Hepatocyte (in vitro differentiated cells): ENCODE measurements around the gene MUSK. TPM values are rescaled to one million over a fixed set of nuclear protein-coding genes. Genes with fewer than 3 reads are reported as not detected.
A peak's percentile ranks its signal among the peaks of the same experiment; 100 is the strongest.
"Not testable (repeated sequence)": the region's sequence is repeated elsewhere in the genome, so short reads cannot be mapped to it uniquely, and the experiment has no call there.

Experiments used
- DNase-seq: peaks from one replicate; pipeline ENCODE4 v3.0.0-alpha.2; 2016; ENCODE audit warnings: low spot score
- H2AFZ ChIP-seq: fragments of 200-600 bp; sonication (generic); 2 replicates; pipeline ENCODE4 v1.6.0; 2016; ENCODE audit warnings: antibody characterized with exemption, mild to moderate bottlenecking
- H3K27ac ChIP-seq: fragments of 200-600 bp; sonication (generic); 2 replicates; pipeline ENCODE4 v1.5.1; 2016; ENCODE audit warnings: mild to moderate bottlenecking
- H3K27me3 ChIP-seq: fragments of 200-600 bp; sonication (generic); 2 replicates; pipeline ENCODE4 v1.6.1; 2016
- H3K36me3 ChIP-seq: fragments of 200-600 bp; sonication (generic); replicated peaks from 2 replicates; pipeline ENCODE4 v1.5.1; 2016; ENCODE audit warnings: low read depth; ENCODE audit not compliant: insufficient read depth
- H3K4me1 ChIP-seq: fragments of 200-600 bp; sonication (generic); 2 replicates; pipeline ENCODE4 v1.5.1; 2016; ENCODE audit warnings: mild to moderate bottlenecking, moderate library complexity; ENCODE audit not compliant: insufficient read depth
- H3K4me2 ChIP-seq: fragments of 200-600 bp; sonication (generic); 2 replicates; pipeline ENCODE4 v1.6.0; 2016
- H3K4me3 ChIP-seq: fragments of 200-600 bp; sonication (generic); 2 replicates; pipeline ENCODE4 v1.5.1; 2016; ENCODE audit warnings: mild to moderate bottlenecking
- H3K79me2 ChIP-seq: fragments of 200-600 bp; sonication (generic); 2 replicates; pipeline ENCODE4 v1.6.0; 2017; ENCODE audit warnings: mild to moderate bottlenecking
- H3K9me2 ChIP-seq: fragments of 200-600 bp; sonication (generic); replicated peaks from 2 replicates; pipeline ENCODE4 v1.6.0; 2017; ENCODE audit warnings: mild to moderate bottlenecking; ENCODE audit not compliant: insufficient read depth
- H3K9me3 ChIP-seq: fragments of 200-600 bp; sonication (generic); 2 replicates; pipeline ENCODE4 v1.5.1; 2016; ENCODE audit warnings: low read depth, mild to moderate bottlenecking
- H4K20me1 ChIP-seq: fragments of 200-600 bp; sonication (generic); 2 replicates; pipeline ENCODE4 v1.6.0; 2016; ENCODE audit warnings: mild to moderate bottlenecking; ENCODE audit not compliant: insufficient read depth, poor library complexity, severe bottlenecking
- EZH2 ChIP-seq: fragments of 200-600 bp; sonication (generic); IDR thresholded peaks from 2 replicates; pipeline ENCODE4 v1.6.1; 2016; ENCODE audit warnings: antibody characterized with exemption, mild to moderate bottlenecking, borderline replicate concordance
- EZH2phosphoT487 ChIP-seq: fragments of 200-600 bp; sonication (generic); IDR thresholded peaks from one replicate; pipeline ENCODE4 v1.6.1; 2018; ENCODE audit warnings: antibody characterized with exemption, mild to moderate bottlenecking, low read depth, moderate library complexity; ENCODE audit not compliant: unreplicated experiment, severe bottlenecking
- WGBS: methylation state at CpG from one replicate; pipeline ENCODE4 v1.1.6; 2016; ENCODE audit warnings: low lambda C conversion rate; ENCODE audit errors: missing lambda C conversion rate; 5-methylcytosine and 5-hydroxymethylcytosine counted together
- polyA plus RNA-seq: library from polyadenylated mRNA; unstranded; fragments of >200 nt; fragmentation: Nextera tagmentation; extraction: Ambion mirVana; gene quantifications from 2 replicates; pipeline ENCODE4 v1.2.1, GENCODE V29; 2016
- total RNA-seq: library from RNA; depleted of rRNA; stranded (reverse); fragments of >200 nt; gene quantifications from 2 replicates; pipeline ENCODE4 v1.2.3, GENCODE V29; 2014
- TF ChIP-seq, protein P1 (sequence below): fragments of 200-600 bp; sonication (generic); IDR thresholded peaks from 2 replicates; pipeline ENCODE4 v1.5.1; 2016; ENCODE audit warnings: antibody characterized with exemption, mild to moderate bottlenecking; ENCODE audit not compliant: poor library complexity

Gene MUSK
- total and polyA plus RNA-seq, 2 experiments from 2014 or later, result 0.47 TPM; not detected in 1

DNA sequence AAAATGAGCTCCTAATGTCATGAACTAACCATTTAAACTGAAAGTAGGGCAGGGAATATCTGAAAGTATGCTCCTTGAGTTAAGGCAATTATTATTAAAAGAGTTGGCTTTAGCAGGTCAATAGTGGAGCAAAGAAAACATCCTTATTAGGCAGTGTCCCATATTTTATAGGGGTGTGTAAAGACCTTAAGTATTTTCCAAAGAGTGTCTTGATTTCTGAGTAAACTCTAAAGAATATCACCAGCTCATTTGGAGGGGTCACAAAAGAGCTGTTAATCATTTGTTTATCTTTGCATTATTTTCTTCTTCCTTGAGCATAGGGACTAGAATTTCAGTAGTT lies 109.3 kb downstream of the MUSK start:
- TF ChIP-seq, protein P1, sequence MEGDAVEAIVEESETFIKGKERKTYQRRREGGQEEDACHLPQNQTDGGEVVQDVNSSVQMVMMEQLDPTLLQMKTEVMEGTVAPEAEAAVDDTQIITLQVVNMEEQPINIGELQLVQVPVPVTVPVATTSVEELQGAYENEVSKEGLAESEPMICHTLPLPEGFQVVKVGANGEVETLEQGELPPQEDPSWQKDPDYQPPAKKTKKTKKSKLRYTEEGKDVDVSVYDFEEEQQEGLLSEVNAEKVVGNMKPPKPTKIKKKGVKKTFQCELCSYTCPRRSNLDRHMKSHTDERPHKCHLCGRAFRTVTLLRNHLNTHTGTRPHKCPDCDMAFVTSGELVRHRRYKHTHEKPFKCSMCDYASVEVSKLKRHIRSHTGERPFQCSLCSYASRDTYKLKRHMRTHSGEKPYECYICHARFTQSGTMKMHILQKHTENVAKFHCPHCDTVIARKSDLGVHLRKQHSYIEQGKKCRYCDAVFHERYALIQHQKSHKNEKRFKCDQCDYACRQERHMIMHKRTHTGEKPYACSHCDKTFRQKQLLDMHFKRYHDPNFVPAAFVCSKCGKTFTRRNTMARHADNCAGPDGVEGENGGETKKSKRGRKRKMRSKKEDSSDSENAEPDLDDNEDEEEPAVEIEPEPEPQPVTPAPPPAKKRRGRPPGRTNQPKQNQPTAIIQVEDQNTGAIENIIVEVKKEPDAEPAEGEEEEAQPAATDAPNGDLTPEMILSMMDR, result no peak
- TF ChIP-seq EZH2 (no peak), EZH2phosphoT487 (no peak)
- Histone ChIP-seq H3K27ac (no peak overlapping the region), H3K4me1 (peaks cover 13% of the 10 kb centered on the region), H3K27me3 (no peaks in the 10 kb centered on the region), H3K36me3 (no peaks in the 10 kb centered on the region), H3K4me2 (peak overlapping the region; percentile 8), H4K20me1 (no peaks in the 10 kb centered on the region), H2AFZ (no peak overlapping the region), H3K4me3 (no peak overlapping the region), H3K9me2 (no peaks in the 10 kb centered on the region), H3K9me3 (no peaks in the 10 kb centered on the region), H3K79me2 (no peaks in the 10 kb centered on the region)
- DNase-seq, result no peak

DNA sequence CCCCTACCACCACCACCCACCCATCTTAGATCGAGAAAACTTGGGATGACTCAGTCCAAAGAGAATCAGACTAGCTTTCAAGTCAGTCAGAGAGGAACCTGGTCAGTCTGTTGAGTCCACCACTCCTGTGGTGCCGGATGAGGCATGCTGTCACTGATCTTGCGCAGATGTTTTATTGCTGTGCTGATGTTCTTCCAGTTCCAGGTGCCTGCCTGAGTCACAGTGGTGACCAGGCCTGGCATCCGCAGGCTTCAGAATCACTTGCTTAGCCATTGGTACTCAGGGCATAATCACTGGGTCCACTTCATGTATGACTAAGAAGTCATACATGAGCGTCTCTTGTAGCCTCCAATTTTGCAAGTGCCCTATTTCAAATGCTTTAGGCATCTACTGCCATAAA lies 114.1 kb downstream of the MUSK start:
- Histone ChIP-seq H3K4me3 (no peak overlapping the region), H2AFZ (no peak overlapping the region), H3K4me2 (no peak overlapping the region), H3K27ac (no peak overlapping the region), H3K79me2 (no peaks in the 10 kb centered on the region), H3K9me2 (no peaks in the 10 kb centered on the region), H3K9me3 (no peaks in the 10 kb centered on the region), H3K27me3 (no peaks in the 10 kb centered on the region), H4K20me1 (no peaks in the 10 kb centered on the region), H3K36me3 (no peaks in the 10 kb centered on the region), H3K4me1 (peaks cover 4% of the 10 kb centered on the region)
- TF ChIP-seq EZH2 (no peak), EZH2phosphoT487 (no peak)
- TF ChIP-seq, protein P1, result no peak
- 92% methylated on average over 5 of the region's 5 CpGs for WGBS
- DNase-seq, result no peak

DNA sequence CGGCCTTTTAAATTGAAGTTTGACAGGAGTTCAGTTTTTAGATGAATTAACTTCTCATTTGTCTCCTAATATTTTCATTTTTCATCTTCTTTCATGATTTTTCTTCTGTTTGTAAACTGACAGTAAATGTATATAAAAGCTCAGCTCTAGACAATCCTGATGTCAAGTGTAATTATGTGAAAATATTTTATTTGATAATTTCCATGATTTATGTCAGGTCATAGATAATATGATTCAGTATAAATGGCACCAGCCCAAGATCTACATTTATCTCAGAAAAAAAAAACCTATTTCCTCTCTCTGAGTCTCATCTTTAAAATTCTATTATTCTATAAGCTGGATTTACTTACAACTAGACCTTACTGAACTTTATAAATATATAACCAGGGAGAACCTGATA lies 115.7 kb downstream of the MUSK start:
- no peaks in the 10 kb centered on the region for H4K20me1 ChIP-seq
- WGBS, result 97% methylated on average over 1 of the region's 1 CpG
- no peak overlapping the region for H3K4me2 ChIP-seq
- no peak for TF ChIP-seq EZH2
- TF ChIP-seq, protein P1, result no peak
- TF ChIP-seq EZH2phosphoT487, result no peak
- H3K27me3 ChIP-seq, result no peaks in the 10 kb centered on the region
- DNase-seq, result no peak
- no peaks in the 10 kb centered on the region for H3K36me3 ChIP-seq
- H3K9me3 ChIP-seq, result no peaks in the 10 kb centered on the region
- no peak overlapping the region for H2AFZ ChIP-seq
- no peaks in the 10 kb centered on the region for H3K79me2 ChIP-seq
- no peaks in the 10 kb centered on the region for H3K9me2 ChIP-seq
- H3K27ac ChIP-seq, result no peak overlapping the region
- H3K4me1 ChIP-seq, result no peaks in the 10 kb centered on the region
- H3K4me3 ChIP-seq, result no peak overlapping the region

DNA sequence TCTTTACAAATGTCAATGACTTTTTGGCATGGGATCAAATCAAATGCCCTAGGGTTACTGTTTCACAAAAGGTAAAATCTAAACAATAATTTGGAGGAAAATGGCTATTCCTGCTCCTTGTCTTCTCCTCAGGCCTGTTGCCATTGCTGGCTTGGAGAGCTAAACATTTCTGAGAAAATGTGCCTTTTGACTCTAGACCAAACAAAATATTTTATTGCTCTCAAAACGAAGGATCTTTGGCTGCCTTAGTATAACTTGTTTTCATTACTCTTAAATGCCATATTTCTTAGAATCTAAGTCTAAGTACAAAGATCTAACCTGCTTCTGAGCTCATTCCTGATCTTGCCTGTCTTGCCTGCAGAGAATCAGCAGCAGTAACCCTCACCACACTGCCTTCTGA lies 116.6 kb downstream of the MUSK start:
- WGBS, result 34% methylated on average over 1 of the region's 1 CpG
- H3K4me2 ChIP-seq, result no peak overlapping the region
- no peaks in the 10 kb centered on the region for H3K79me2 ChIP-seq
- no peak for DNase-seq
- H3K9me2 ChIP-seq, result no peaks in the 10 kb centered on the region
- no peaks in the 10 kb centered on the region for H3K9me3 ChIP-seq
- no peaks in the 10 kb centered on the region for H3K36me3 ChIP-seq
- no peak overlapping the region for H2AFZ ChIP-seq
- H4K20me1 ChIP-seq, result no peaks in the 10 kb centered on the region
- no peak overlapping the region for H3K4me3 ChIP-seq
- H3K4me1 ChIP-seq, result no peaks in the 10 kb centered on the region
- H3K27ac ChIP-seq, result no peak overlapping the region
- TF ChIP-seq EZH2, result no peak
- TF ChIP-seq EZH2phosphoT487, result no peak
- TF ChIP-seq, protein P1, result no peak
- H3K27me3 ChIP-seq, result no peaks in the 10 kb centered on the region

DNA sequence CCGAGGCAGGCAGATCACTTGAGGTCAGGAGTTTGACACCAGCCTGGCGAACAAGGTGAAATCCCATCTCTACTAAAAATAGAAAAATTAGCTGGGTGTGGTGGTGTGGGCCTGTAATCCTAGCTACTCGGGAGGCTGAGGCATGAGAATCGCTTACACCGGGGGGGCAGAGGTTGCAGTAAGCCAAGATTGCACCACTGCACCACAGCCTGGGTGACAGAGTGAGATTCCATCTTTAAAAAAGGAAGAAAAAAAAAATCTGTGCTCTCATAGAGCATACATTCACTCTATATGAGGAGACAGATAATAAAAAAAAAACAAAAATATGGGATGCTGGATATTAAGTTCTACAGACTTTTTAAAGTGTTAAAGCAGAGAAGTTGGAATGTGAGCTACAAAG lies 119.8 kb downstream of the MUSK start:
- not testable (repeated sequence) for H3K9me2 ChIP-seq, H3K4me1 ChIP-seq, H3K79me2 ChIP-seq, H3K27ac ChIP-seq, DNase-seq, H3K36me3 ChIP-seq, H3K4me3 ChIP-seq, H2AFZ ChIP-seq, H4K20me1 ChIP-seq, H3K9me3 ChIP-seq, H3K27me3 ChIP-seq, H3K4me2 ChIP-seq
- WGBS, result 94% methylated on average over 5 of the region's 5 CpGs
